ENCODE results near the gene ARHGAP1. TPM values are rescaled to one million over a fixed set of nuclear protein-coding genes. Genes with fewer than 3 reads are reported as not detected.

Gene ARHGAP1
- total RNA-seq, 1 donor from 2014 or later, result 59.1 TPM

Other genes with a start within 250 kb of the ARHGAP1 start
- 27.7 and 34.9 TPM in 2 replicates for gene AMBRA1, start 106.6 kb downstream of the ARHGAP1 start, total RNA-seq
- gene HARBI1, start 83.4 kb downstream of the ARHGAP1 start, total RNA-seq, result 4.3 and 4.5 TPM in 2 replicates
- 55.4 and 55.6 TPM in 2 replicates for gene ATG13, start 83.1 kb downstream of the ARHGAP1 start, total RNA-seq
- gene ZNF408, start 412 bp upstream of the ARHGAP1 start, total RNA-seq, result 12.9 and 14.1 TPM in 2 replicates
- gene F2, start 18.6 kb upstream of the ARHGAP1 start, total RNA-seq, result 0.30 TPM in 1 of 2 replicates, not detected in the other
- 124 and 133 TPM in 2 replicates for gene CKAP5, start 145.7 kb upstream of the ARHGAP1 start, total RNA-seq
- gene LRP4, start 217.9 kb upstream of the ARHGAP1 start, total RNA-seq, result 0.12 and 0.31 TPM in 2 replicates
- 16.9 and 18.0 TPM in 2 replicates for gene CSTPP1, start 236.1 kb upstream of the ARHGAP1 start, total RNA-seq

Measured in activated CD4-positive, alpha-beta T cell treated with anti-CD3 and anti-CD28 coated beads, Interleukin-2, amount 10 ng/mL, durations not matched to agents 24 days and 14 days (primary cell).